Gastrocnemius medialis (tissue), 4 donors: ENCODE results near the gene RP2. TPM values are rescaled to one million over a fixed set of nuclear protein-coding genes. Genes with fewer than 3 reads are reported as not detected.

Experiments
- ATAC-seq, 2 donors: fragments of 150-250 bp; one replicate each; pipeline ENCODE4 v1.9.1; 2016
- DNase-seq, 2 donors: peaks; one replicate each; pipeline ENCODE4 v3.0.0-alpha.2; 2019
- H3K27ac ChIP-seq, 4 donors: fragments of 200-600 bp; sonication (generic); 1 replicate in 1 of 4; 2 replicates in 3 of 4; pipeline ENCODE4 v1.5.1; 2016 to 2018; ENCODE audit warnings: mild to moderate bottlenecking in 2 of 4, moderate library complexity in 1 of 4
- H3K27me3 ChIP-seq, 3 donors: fragments of 200-600 bp; sonication (generic) in 2 of 3; 1 replicate in 1 of 3; 2 replicates in 2 of 3; pipeline versions ENCODE4 v1.5.1 to v1.6.0; 2016 to 2019; ENCODE audit warnings: mild to moderate bottlenecking in 1 of 3, moderate library complexity in 1 of 3
- H3K36me3 ChIP-seq, 2 donors: fragments of 200-600 bp; sonication (generic) in 1 of 2; one replicate each; pipeline ENCODE4 v1.5.1; 2017 to 2018
- H3K4me1 ChIP-seq, 2 donors: fragments of 200-600 bp; sonication (generic) in 1 of 2; one replicate each; pipeline ENCODE4 v1.5.1; 2016 to 2017; ENCODE audit warnings: mild to moderate bottlenecking in 2 of 2
- H3K4me3 ChIP-seq, 4 donors: fragments of 200-600 bp; sonication (generic) in 3 of 4; 1 replicate in 1 of 4; 2 replicates in 3 of 4; pipeline ENCODE4 v1.5.1; 2016 to 2019; ENCODE audit warnings: mild to moderate bottlenecking in 2 of 4
- H3K9me3 ChIP-seq, 3 donors: fragments of 200-600 bp; sonication (generic) in 2 of 3; 1 replicate in 1 of 3; 2 replicates in 2 of 3; pipeline ENCODE4 v1.5.1; 2016 to 2019
- CTCF ChIP-seq, 5 experiments: fragments of 450-650 bp in 3 of 5; fragments of 200-600 bp in 2 of 5; sonication (generic) in 2 of 5; IDR thresholded peaks in 4 of 5; conservative IDR thresholded peaks in 1 of 5; 1 replicate in 4 of 5; 2 replicates in 1 of 5; pipeline ENCODE4 v1.5.1; 2016 to 2019; ENCODE audit warnings: antibody characterized with exemption in 5 of 5, mild to moderate bottlenecking in 3 of 5, moderate library complexity in 3 of 5
- POLR2A ChIP-seq, 2 donors: fragments of 450-650 bp; IDR thresholded peaks; one replicate each; pipeline ENCODE4 v1.6.1; 2017; ENCODE audit warnings: antibody characterized with exemption in 2 of 2, mild to moderate bottlenecking in 2 of 2, moderate library complexity in 2 of 2
- in situ Hi-C, 4 donors: fragments of 200-750 bp; cut with MboI; loops; one replicate each; pipeline versions ENCODE4 v1.15.0 to v1.8.0; 2017; ENCODE audit warnings: low sequenced_read_pairs in 4 of 4
- intact Hi-C: fragments of 100-400 bp; cut with DNase I; formaldehyde crosslinking; loops from one replicate; pipeline ENCODE4 v1.15.1; 2023; ENCODE audit warnings: low total_unique reads
- total RNA-seq, 4 donors: library from RNA; depleted of rRNA; stranded (reverse); fragments of >200 nt; gene quantifications; one replicate each; pipeline versions ENCODE4 v1.1.0 to v1.2.3, GENCODE V29; 2016

Gene RP2
- total RNA-seq, 4 donors from 2014 or later: 1.1 to 3.1 (median 2.7) TPM

GRCh38 chrX:46811121-46811520, 25.7 kb upstream of the RP2 start:
- no peaks in the 10 kb centered on the region for H3K4me1 ChIP-seq
- TF ChIP-seq POLR2A (IDR thresholded peaks at IDR 0.05) (no peak), CTCF (IDR thresholded peaks at IDR 0.05 in 4 of 5, conservative IDR thresholded peaks at IDR 0.05 in 1 of 5) (no peak)
- no peak overlapping the region for H3K27ac ChIP-seq
- no peak for ATAC-seq
- no peak overlapping the region for H3K4me3 ChIP-seq
- no peak for DNase-seq
- in situ Hi-C loops (no loop called here), intact Hi-C loops (no loop called here)
- peaks cover 0 to 4% (median 0%) of the 10 kb centered on the region in 3 donors for H3K27me3 ChIP-seq
- no peaks in the 10 kb centered on the region for H3K36me3 ChIP-seq
- no peaks in the 10 kb centered on the region for H3K9me3 ChIP-seq

- peaks cover 0 to 4% (median 0%) of the 10 kb centered on the region in 3 donors for H3K27me3 ChIP-seq
- no peak for TF ChIP-seq POLR2A (IDR thresholded peaks at IDR 0.05)
- TF ChIP-seq CTCF (IDR thresholded peaks at IDR 0.05 in 4 of 5, conservative IDR thresholded peaks at IDR 0.05 in 1 of 5): no peak
- H3K4me1 ChIP-seq: no peaks in the 10 kb centered on the region
- intact Hi-C loops (no loop called here), in situ Hi-C loops (no loop called here)
- no peaks in the 10 kb centered on the region for H3K9me3 ChIP-seq
- no peak overlapping the region for H3K4me3 ChIP-seq
- H3K27ac ChIP-seq: no peak overlapping the region
- DNase-seq (no peak), ATAC-seq (no peak)
- no peaks in the 10 kb centered on the region for H3K36me3 ChIP-seq
These were observed 24.4 kb upstream of the RP2 start for GRCh38 chrX:46812445-46812844.

GRCh38 chrX:46814966-46815365, 21.9 kb upstream of the RP2 start:
- H3K4me3 ChIP-seq: no peak overlapping the region
- H3K27ac ChIP-seq: no peak overlapping the region
- no peaks in the 10 kb centered on the region for H3K4me1 ChIP-seq
- DNase-seq (no peak), ATAC-seq (no peak)
- H3K36me3 ChIP-seq: no peaks in the 10 kb centered on the region
- H3K9me3 ChIP-seq: no peaks in the 10 kb centered on the region
- in situ Hi-C loops: no loop called here
- TF ChIP-seq CTCF (IDR thresholded peaks at IDR 0.05 in 4 of 5, conservative IDR thresholded peaks at IDR 0.05 in 1 of 5) (no peak), POLR2A (IDR thresholded peaks at IDR 0.05) (no peak)
- H3K27me3 ChIP-seq: peaks cover 0 to 4% (median 0%) of the 10 kb centered on the region in 3 donors
- intact Hi-C loops: no loop called here

GRCh38 chrX:46819136-46819535, 17.7 kb upstream of the RP2 start:
- TF ChIP-seq POLR2A (IDR thresholded peaks at IDR 0.05) (no peak), CTCF (IDR thresholded peaks at IDR 0.05 in 4 of 5, conservative IDR thresholded peaks at IDR 0.05 in 1 of 5) (no peak)
- ATAC-seq: no peak
- no peak overlapping the region for H3K4me3 ChIP-seq
- H3K27ac ChIP-seq: no peak overlapping the region
- intact Hi-C loops (no loop called here), in situ Hi-C loops (no loop called here)
- no peaks in the 10 kb centered on the region for H3K36me3 ChIP-seq
- H3K9me3 ChIP-seq: no peaks in the 10 kb centered on the region
- H3K27me3 ChIP-seq: no peaks in the 10 kb centered on the region
- no peaks in the 10 kb centered on the region for H3K4me1 ChIP-seq
- DNase-seq: no peak

- TF ChIP-seq POLR2A (IDR thresholded peaks at IDR 0.05) (no peak), CTCF (IDR thresholded peaks at IDR 0.05 in 4 of 5, conservative IDR thresholded peaks at IDR 0.05 in 1 of 5) (no peak)
- in situ Hi-C loops: no loop called here
These were observed 16.3 kb upstream of the RP2 start for GRCh38 chrX:46820391-46821100.

More at GRCh38 chrX:46820391-46821100, 16.3 kb upstream of the RP2 start:
- DNase-seq (no peak), ATAC-seq (no peak)
- Histone ChIP-seq H3K27me3 (no peaks in the 10 kb centered on the region), H3K4me3 (no peak overlapping the region), H3K4me1 (no peaks in the 10 kb centered on the region), H3K9me3 (no peaks in the 10 kb centered on the region), H3K36me3 (no peaks in the 10 kb centered on the region), H3K27ac (no peak overlapping the region)
- intact Hi-C loops: no loop called here
